HL-60 (cell line): ENCODE measurements around the gene ATP8B4.

Experiments used
- GABPA ChIP-seq: IDR thresholded peaks from 2 replicates; pipeline ENCODE4 v1.6.1; 2012; ENCODE audit warnings: low read depth
- POLR2AphosphoS5 ChIP-seq: IDR thresholded peaks from 2 replicates; pipeline ENCODE4 v1.6.1; 2012; ENCODE audit warnings: low read depth
- TF ChIP-seq, protein P1 (sequence below): IDR thresholded peaks from one replicate; pipeline ENCODE4 v1.5.1; 2011; ENCODE audit warnings: low read length, control low read depth, inconsistent platforms; ENCODE audit not compliant: insufficient read depth
- TF ChIP-seq, protein P2 (sequence below): IDR thresholded peaks from 2 replicates; pipeline ENCODE4 v1.6.1; 2012; ENCODE audit warnings: low read depth; ENCODE audit not compliant: insufficient replicate concordance

DNA sequence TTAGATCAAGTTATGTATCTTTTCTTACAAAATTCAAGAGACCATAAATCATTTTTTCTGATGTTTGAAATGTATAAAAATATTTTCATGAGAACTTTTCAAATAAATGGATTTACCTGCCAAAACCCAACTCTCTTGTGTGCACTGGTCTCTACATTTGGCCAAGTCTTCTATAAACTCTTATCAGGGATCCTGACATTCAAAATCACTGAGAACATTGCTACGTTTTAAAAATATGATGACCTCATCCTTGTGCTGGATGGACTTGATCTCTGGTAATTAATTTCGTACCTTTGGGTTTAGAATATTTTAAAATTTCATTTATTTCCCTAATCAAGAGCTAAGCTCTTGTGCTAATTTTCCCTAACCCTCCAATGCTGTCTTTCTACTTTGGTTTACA, 127.4 kb downstream of the ATP8B4 start:
- TF ChIP-seq, protein P1, sequence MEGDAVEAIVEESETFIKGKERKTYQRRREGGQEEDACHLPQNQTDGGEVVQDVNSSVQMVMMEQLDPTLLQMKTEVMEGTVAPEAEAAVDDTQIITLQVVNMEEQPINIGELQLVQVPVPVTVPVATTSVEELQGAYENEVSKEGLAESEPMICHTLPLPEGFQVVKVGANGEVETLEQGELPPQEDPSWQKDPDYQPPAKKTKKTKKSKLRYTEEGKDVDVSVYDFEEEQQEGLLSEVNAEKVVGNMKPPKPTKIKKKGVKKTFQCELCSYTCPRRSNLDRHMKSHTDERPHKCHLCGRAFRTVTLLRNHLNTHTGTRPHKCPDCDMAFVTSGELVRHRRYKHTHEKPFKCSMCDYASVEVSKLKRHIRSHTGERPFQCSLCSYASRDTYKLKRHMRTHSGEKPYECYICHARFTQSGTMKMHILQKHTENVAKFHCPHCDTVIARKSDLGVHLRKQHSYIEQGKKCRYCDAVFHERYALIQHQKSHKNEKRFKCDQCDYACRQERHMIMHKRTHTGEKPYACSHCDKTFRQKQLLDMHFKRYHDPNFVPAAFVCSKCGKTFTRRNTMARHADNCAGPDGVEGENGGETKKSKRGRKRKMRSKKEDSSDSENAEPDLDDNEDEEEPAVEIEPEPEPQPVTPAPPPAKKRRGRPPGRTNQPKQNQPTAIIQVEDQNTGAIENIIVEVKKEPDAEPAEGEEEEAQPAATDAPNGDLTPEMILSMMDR: no peak
- TF ChIP-seq, protein P2, sequence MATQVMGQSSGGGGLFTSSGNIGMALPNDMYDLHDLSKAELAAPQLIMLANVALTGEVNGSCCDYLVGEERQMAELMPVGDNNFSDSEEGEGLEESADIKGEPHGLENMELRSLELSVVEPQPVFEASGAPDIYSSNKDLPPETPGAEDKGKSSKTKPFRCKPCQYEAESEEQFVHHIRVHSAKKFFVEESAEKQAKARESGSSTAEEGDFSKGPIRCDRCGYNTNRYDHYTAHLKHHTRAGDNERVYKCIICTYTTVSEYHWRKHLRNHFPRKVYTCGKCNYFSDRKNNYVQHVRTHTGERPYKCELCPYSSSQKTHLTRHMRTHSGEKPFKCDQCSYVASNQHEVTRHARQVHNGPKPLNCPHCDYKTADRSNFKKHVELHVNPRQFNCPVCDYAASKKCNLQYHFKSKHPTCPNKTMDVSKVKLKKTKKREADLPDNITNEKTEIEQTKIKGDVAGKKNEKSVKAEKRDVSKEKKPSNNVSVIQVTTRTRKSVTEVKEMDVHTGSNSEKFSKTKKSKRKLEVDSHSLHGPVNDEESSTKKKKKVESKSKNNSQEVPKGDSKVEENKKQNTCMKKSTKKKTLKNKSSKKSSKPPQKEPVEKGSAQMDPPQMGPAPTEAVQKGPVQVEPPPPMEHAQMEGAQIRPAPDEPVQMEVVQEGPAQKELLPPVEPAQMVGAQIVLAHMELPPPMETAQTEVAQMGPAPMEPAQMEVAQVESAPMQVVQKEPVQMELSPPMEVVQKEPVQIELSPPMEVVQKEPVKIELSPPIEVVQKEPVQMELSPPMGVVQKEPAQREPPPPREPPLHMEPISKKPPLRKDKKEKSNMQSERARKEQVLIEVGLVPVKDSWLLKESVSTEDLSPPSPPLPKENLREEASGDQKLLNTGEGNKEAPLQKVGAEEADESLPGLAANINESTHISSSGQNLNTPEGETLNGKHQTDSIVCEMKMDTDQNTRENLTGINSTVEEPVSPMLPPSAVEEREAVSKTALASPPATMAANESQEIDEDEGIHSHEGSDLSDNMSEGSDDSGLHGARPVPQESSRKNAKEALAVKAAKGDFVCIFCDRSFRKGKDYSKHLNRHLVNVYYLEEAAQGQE: no peak
- TF ChIP-seq GABPA (no peak), POLR2AphosphoS5 (no peak)
